Spleen (tissue), 11 donors: ENCODE data around the gene PACSIN3. TPM values are rescaled to one million over a fixed set of nuclear protein-coding genes. Genes with fewer than 3 reads are reported as not detected.
"Not testable (repeated sequence)": the region's sequence is repeated elsewhere in the genome, so short reads cannot be mapped to it uniquely, and the experiment has no call there.

ENCODE experiments used
- DNase-seq: peaks from one replicate; pipeline ENCODE4 v3.0.0-alpha.2; 2020
- H3K27ac ChIP-seq, 8 donors: fragments of 200-600 bp; sonication (generic) in 7 of 8; 1 replicate in 4 of 8; 2 replicates in 4 of 8; pipeline versions ENCODE4 v1.5.0 to v1.8.0; 2016 to 2021; ENCODE audit warnings: inconsistent platforms in 4 of 8, mild to moderate bottlenecking in 4 of 8, moderate library complexity in 1 of 8
- H3K27me3 ChIP-seq, 7 donors: fragments of 200-600 bp; sonication (generic) in 6 of 7; replicated peaks in 1 of 7; 1 replicate in 4 of 7; 2 replicates in 3 of 7; pipeline versions ENCODE4 v1.5.0 to v1.8.0; 2016 to 2021; ENCODE audit warnings: inconsistent platforms in 3 of 7, mild to moderate bottlenecking in 1 of 7
- H3K36me3 ChIP-seq, 6 donors: fragments of 200-600 bp; sonication (generic) in 5 of 6; 1 replicate in 4 of 6; 2 replicates in 2 of 6; pipeline versions ENCODE4 v1.5.0 to v1.8.0; 2016 to 2021; ENCODE audit warnings: inconsistent platforms in 2 of 6
- H3K4me1 ChIP-seq, 6 donors: fragments of 200-600 bp; sonication (generic) in 5 of 6; 1 replicate in 3 of 6; 2 replicates in 3 of 6; pipeline versions ENCODE4 v1.5.0 to v1.8.0; 2016 to 2021; ENCODE audit warnings: inconsistent platforms in 3 of 6
- H3K4me3 ChIP-seq, 8 donors: fragments of 200-600 bp; sonication (generic) in 7 of 8; 1 replicate in 4 of 8; 2 replicates in 4 of 8; pipeline versions ENCODE4 v1.5.0 to v1.8.0; 2016 to 2021; ENCODE audit warnings: inconsistent platforms in 4 of 8, mild to moderate bottlenecking in 4 of 8, moderate library complexity in 2 of 8
- H3K9me3 ChIP-seq, 8 donors: fragments of 200-600 bp; sonication (generic) in 7 of 8; 1 replicate in 4 of 8; 2 replicates in 4 of 8; pipeline versions ENCODE4 v1.5.0 to v1.8.0; 2016 to 2021; ENCODE audit warnings: inconsistent platforms in 4 of 8
- POLR2A ChIP-seq, 3 donors: fragments of 450-650 bp; IDR thresholded peaks; one replicate each; pipeline ENCODE4 v1.5.1; 2017; ENCODE audit warnings: antibody characterized with exemption in 3 of 3, mild to moderate bottlenecking in 1 of 3
- POLR2AphosphoS5 ChIP-seq, 3 donors: sonication (generic); formaldehyde crosslinking; IDR thresholded peaks; one replicate each; pipeline ENCODE4 v1.5.1; 2017; ENCODE audit warnings: antibody characterized with exemption in 3 of 3
- WGBS, 5 donors: extraction: QIAGEN DNeasy Blood & Tissue Kit in 3 of 5; methylation state at CpG; one replicate each; pipeline versions ENCODE4 v1.1.5 to v1.1.7; 2013 to 2018; 5-methylcytosine and 5-hydroxymethylcytosine counted together
- intact Hi-C: fragments of 100-400 bp; cut with DNase I; formaldehyde crosslinking; loops from one replicate; pipeline ENCODE4 v1.15.0; 2023; ENCODE audit warnings: low total_unique reads
- polyA plus RNA-seq, 3 donors: library from polyadenylated mRNA; stranded (reverse); fragments of 200-250 nt; gene quantifications; one replicate each; pipeline ENCODE4 v1.2.1, GENCODE V29; 2013
- total RNA-seq, 7 donors: library from RNA; depleted of rRNA in 3 of 7; stranded (reverse); fragments of >200 nt in 3 of 7; fragmentation: NEBNext Ultra II Directional in 4 of 7; extraction: Animal tissue kit (Norgen Biotek cat#: 25700) in 4 of 7; gene quantifications; one replicate each; pipeline versions ENCODE4 v1.1.0 to v1.2.1, GENCODE V29; 2016 to 2021
- TF ChIP-seq, protein P1 (sequence below), 11 experiments: fragments of 200-600 bp in 7 of 11; fragments of 450-650 bp in 4 of 11; sonication (generic) in 4 of 11; IDR thresholded peaks in 8 of 11; conservative IDR thresholded peaks in 3 of 11; 1 replicate in 7 of 11; 2 replicates in 4 of 11; pipeline versions ENCODE4 v1.4.0 to v1.8.0; 2016 to 2021; ENCODE audit warnings: antibody characterized with exemption in 11 of 11, inconsistent platforms in 4 of 11, mild to moderate bottlenecking in 1 of 11
- donor health status: healthy with polysubstance abuse.
- donor health status: DM: no; HTN: no; CAD: no; lungs with moderate emphysema.
- donor health status: DM: no; HTN: no; CAD: no.
- donor health status: Bipolar disorder and iron deficiency.
- donor health status: healthy.
- donor health status: DM: no; HTN: no; CAD: no.
- donor health status: DM: yes; HTN: yes; CAD: no.

PACSIN3 gene
- total and polyA plus RNA-seq, 10 donors: 1.2 to 13.0 (median 3.1) TPM

- peak overlapping the region; percentile 58 to 95 (median 92) for H3K27ac ChIP-seq
- TF ChIP-seq, protein P1, sequence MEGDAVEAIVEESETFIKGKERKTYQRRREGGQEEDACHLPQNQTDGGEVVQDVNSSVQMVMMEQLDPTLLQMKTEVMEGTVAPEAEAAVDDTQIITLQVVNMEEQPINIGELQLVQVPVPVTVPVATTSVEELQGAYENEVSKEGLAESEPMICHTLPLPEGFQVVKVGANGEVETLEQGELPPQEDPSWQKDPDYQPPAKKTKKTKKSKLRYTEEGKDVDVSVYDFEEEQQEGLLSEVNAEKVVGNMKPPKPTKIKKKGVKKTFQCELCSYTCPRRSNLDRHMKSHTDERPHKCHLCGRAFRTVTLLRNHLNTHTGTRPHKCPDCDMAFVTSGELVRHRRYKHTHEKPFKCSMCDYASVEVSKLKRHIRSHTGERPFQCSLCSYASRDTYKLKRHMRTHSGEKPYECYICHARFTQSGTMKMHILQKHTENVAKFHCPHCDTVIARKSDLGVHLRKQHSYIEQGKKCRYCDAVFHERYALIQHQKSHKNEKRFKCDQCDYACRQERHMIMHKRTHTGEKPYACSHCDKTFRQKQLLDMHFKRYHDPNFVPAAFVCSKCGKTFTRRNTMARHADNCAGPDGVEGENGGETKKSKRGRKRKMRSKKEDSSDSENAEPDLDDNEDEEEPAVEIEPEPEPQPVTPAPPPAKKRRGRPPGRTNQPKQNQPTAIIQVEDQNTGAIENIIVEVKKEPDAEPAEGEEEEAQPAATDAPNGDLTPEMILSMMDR (IDR thresholded peaks at IDR 0.05 in 8 of 11, conservative IDR thresholded peaks at IDR 0.05 in 3 of 11): no peak
- TF ChIP-seq POLR2AphosphoS5 (IDR thresholded peaks at IDR 0.05) (no peak), POLR2A (IDR thresholded peaks at IDR 0.05) (no peak)
- no peak for DNase-seq
- H3K36me3 ChIP-seq: peaks cover 0 to 41% (median 7%) of the 10 kb centered on the region in 6 donors
- peaks cover 19 to 67% (median 45%) of the 10 kb centered on the region in 6 donors for H3K4me1 ChIP-seq
- no peaks in the 10 kb centered on the region for H3K27me3 ChIP-seq
- 2 to 9% (median 4%) methylated on average over 10 to 15 of the region's 15 CpGs for WGBS, 5 donors
- peak overlapping the region; percentile 58 to 98 (median 69) for H3K4me3 ChIP-seq
- intact Hi-C loops: no loop called here
- no peaks in the 10 kb centered on the region for H3K9me3 ChIP-seq
These were observed 29.2 kb upstream of the PACSIN3 start for GRCh38 chr11:47215366-47215910.

GRCh38 chr11:47213950-47214565, 27.8 kb upstream of the PACSIN3 start:
- WGBS, 5 donors: 5 to 9% (median 8%) methylated on average over 20 of the region's 20 CpGs
- intact Hi-C loops: no loop called here

DNA sequence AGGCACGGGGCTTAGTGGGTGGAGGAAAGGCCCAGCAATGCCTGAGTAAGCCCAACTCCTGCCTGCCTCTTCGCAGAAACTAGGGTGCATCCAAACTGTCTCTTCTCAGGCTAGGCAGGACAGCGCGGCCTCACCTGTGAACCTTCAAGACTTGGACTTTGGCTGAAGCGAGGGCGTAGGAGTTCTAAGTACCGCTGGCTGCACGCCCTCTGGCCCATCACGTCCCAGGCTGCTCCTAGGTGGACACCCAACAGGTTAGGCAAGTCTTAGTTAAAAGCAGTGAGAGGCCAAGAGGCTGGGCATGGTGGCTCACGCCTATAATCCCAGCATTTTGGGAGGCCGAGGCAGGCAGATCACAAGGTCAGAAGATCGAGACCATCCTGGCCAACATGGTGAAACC, 26.7 kb upstream of the PACSIN3 start:
- Histone ChIP-seq H3K9me3 (no peaks in the 10 kb centered on the region), H3K36me3 (peaks cover 0 to 16% (median 0%) of the 10 kb centered on the region in 6 donors), H3K4me1 (peaks cover 14 to 42% (median 32%) of the 10 kb centered on the region in 6 donors), H3K27me3 (no peaks in the 10 kb centered on the region), H3K27ac (no peak overlapping the region), H3K4me3 (no peak overlapping the region)
- TF ChIP-seq POLR2A (IDR thresholded peaks at IDR 0.05): no peak
- no peak for TF ChIP-seq POLR2AphosphoS5 (IDR thresholded peaks at IDR 0.05)
- TF ChIP-seq, protein P1 (IDR thresholded peaks at IDR 0.05 in 8 of 11, conservative IDR thresholded peaks at IDR 0.05 in 3 of 11): no peak
- DNase-seq: no peak
- 89 to 96% (median 94%) methylated on average over 12 of the region's 12 CpGs for WGBS, 5 donors
- intact Hi-C loops: no loop called here

More at GRCh38 chr11:47213950-47214565, 27.8 kb upstream of the PACSIN3 start:
- no peaks in the 10 kb centered on the region for H3K27me3 ChIP-seq
- peaks cover 14 to 53% (median 41%) of the 10 kb centered on the region in 6 donors for H3K4me1 ChIP-seq
- TF ChIP-seq POLR2A (IDR thresholded peaks at IDR 0.05): peak in 1 of 3 donors; percentile 60
- peak; percentile 90 to 93 (median 91) for TF ChIP-seq POLR2AphosphoS5 (IDR thresholded peaks at IDR 0.05)
- TF ChIP-seq, protein P1 (IDR thresholded peaks at IDR 0.05 in 8 of 11, conservative IDR thresholded peaks at IDR 0.05 in 3 of 11): peak in 1 of 11 experiments; percentile 11
- H3K36me3 ChIP-seq: peaks cover 0 to 27% (median under 1%) of the 10 kb centered on the region in 6 donors
- peak overlapping the region; percentile 58 to 98 (median 69) for H3K4me3 ChIP-seq
- DNase-seq: peak; percentile 97
- H3K27ac ChIP-seq: peak overlapping the region; percentile 82 to 95 (median 92)
- no peaks in the 10 kb centered on the region for H3K9me3 ChIP-seq

GRCh38 chr11:47208628-47209027, 22.4 kb upstream of the PACSIN3 start:
- Histone ChIP-seq H3K9me3 (no peaks in the 10 kb centered on the region), H3K27ac (no peak overlapping the region), H3K4me1 (peaks cover 0 to 4% (median 1%) of the 10 kb centered on the region in 6 donors), H3K36me3 (no peaks in the 10 kb centered on the region), H3K27me3 (no peaks in the 10 kb centered on the region), H3K4me3 (no peak overlapping the region)
- no peak for DNase-seq
- 86 to 94% (median 91%) methylated on average over 5 of the region's 5 CpGs for WGBS, 5 donors
- intact Hi-C loops: no loop called here
- TF ChIP-seq POLR2A (IDR thresholded peaks at IDR 0.05) (no peak), POLR2AphosphoS5 (IDR thresholded peaks at IDR 0.05) (no peak)

GRCh38 chr11:47208008-47208552, 21.8 kb upstream of the PACSIN3 start:
- DNase-seq, H3K4me1 ChIP-seq, H3K9me3 ChIP-seq, H3K4me3 ChIP-seq, H3K27ac ChIP-seq, H3K36me3 ChIP-seq, H3K27me3 ChIP-seq, intact Hi-C loops: not testable (repeated sequence)
- WGBS, 5 donors: 91 to 96% (median 93%) methylated on average over 13 of the region's 13 CpGs
